ENCODE measurements around the gene KCNAB1. TPM values are rescaled to one million over a fixed set of nuclear protein-coding genes. Genes with fewer than 3 reads are reported as not detected.

The KCNAB1 gene
- total and polyA plus RNA-seq, 2 experiments from 2014 or later, result 0.80 to 1.4 TPM

DNA sequence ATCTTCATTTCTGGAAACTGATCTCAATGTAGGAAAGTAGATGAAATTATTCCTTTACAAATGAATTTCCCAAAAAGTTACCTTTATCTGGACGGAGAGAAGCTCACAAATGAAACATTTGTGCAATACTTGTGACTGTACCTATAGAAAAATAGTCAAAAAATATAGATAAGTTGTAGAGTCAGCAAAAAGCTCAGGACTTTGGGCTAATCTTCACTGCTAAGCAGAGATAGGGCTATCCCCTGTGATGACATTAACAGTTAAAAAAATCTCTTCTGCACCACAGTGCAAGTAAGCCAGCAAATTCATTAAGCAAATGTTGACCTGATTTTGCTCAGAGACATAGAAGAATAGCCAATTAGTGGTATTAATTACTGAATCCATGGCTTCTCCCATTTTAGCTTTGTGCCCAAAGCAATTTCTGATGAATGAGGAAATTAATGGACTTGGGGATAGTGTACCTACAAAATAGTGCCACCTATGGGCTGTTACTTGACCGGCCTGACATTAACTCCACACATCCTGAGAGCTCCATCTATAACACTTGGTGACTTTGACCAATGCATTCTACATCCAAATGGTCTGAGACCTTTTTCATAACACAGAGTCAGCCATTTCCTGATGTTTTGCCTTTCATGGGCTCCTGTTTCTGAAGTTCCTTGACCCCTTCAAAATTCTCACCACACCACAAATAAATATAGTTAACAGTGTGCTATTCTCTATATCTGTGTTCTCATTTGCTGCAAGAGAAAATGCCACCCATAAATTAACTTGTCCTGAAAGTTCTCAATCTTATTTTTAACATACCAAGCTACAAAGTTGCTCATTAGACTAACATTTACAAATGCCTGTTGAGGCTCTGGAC lies 329.6 kb downstream of the KCNAB1 start:
- Histone ChIP-seq H3K27me3 (no peaks in the 10 kb centered on the region), H4K20me1 (ENCODE audit: insufficient read depth, poor library complexity, severe bottlenecking) (no peaks in the 10 kb centered on the region), H3K36me3 (replicated peaks; ENCODE audit: insufficient read depth, low read depth) (no peaks in the 10 kb centered on the region), H3K27ac (no peak overlapping the region), H3K79me2 (no peaks in the 10 kb centered on the region), H2AFZ (no peak overlapping the region), H3K9me2 (replicated peaks; ENCODE audit: insufficient read depth) (no peaks in the 10 kb centered on the region), H3K4me2 (no peak overlapping the region), H3K4me3 (no peak overlapping the region), H3K9me3 (ENCODE audit: low read depth) (no peaks in the 10 kb centered on the region), H3K4me1 (ENCODE audit: insufficient read depth) (no peaks in the 10 kb centered on the region)
- DNase-seq (ENCODE audit: low spot score), result peak; percentile 55
- WGBS (ENCODE audit: low lambda C conversion rate, missing lambda C conversion rate), result 47% methylated on average over 2 of the region's 2 CpGs
- TF ChIP-seq EZH2 (IDR thresholded peaks at IDR 0.05; ENCODE audit: borderline replicate concordance) (no peak), EZH2phosphoT487 (IDR thresholded peaks at IDR 0.05; ENCODE audit: low read depth, severe bottlenecking, unreplicated experiment) (no peak)
- TF ChIP-seq, protein P1, sequence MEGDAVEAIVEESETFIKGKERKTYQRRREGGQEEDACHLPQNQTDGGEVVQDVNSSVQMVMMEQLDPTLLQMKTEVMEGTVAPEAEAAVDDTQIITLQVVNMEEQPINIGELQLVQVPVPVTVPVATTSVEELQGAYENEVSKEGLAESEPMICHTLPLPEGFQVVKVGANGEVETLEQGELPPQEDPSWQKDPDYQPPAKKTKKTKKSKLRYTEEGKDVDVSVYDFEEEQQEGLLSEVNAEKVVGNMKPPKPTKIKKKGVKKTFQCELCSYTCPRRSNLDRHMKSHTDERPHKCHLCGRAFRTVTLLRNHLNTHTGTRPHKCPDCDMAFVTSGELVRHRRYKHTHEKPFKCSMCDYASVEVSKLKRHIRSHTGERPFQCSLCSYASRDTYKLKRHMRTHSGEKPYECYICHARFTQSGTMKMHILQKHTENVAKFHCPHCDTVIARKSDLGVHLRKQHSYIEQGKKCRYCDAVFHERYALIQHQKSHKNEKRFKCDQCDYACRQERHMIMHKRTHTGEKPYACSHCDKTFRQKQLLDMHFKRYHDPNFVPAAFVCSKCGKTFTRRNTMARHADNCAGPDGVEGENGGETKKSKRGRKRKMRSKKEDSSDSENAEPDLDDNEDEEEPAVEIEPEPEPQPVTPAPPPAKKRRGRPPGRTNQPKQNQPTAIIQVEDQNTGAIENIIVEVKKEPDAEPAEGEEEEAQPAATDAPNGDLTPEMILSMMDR (IDR thresholded peaks at IDR 0.05; ENCODE audit: poor library complexity), result peak; percentile 51

DNA sequence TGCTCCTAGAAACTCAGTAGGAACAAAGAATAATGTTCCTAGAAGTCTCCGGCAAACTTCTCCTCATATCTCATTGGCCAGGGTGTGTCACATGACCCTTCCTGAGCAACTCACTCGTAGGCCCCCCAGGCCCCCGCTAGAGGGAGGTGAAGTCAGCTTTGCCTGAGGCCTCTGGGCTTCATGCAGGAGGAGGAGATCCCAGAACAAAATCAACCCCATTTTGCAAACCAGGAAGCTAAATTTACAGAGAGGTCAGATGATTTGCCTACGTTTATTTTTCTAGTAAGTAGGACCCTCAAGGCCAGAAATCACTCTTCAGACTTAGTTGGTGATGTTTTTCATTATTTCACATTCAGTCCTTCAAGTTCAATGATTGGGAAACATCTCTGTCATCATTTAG lies 335.5 kb downstream of the KCNAB1 start:
- Histone ChIP-seq H3K36me3 (replicated peaks; ENCODE audit: insufficient read depth, low read depth) (no peaks in the 10 kb centered on the region), H2AFZ (no peak overlapping the region), H3K9me3 (ENCODE audit: low read depth) (no peaks in the 10 kb centered on the region), H3K9me2 (replicated peaks; ENCODE audit: insufficient read depth) (no peaks in the 10 kb centered on the region), H3K27me3 (no peaks in the 10 kb centered on the region), H3K4me1 (ENCODE audit: insufficient read depth) (no peaks in the 10 kb centered on the region), H3K4me3 (no peak overlapping the region), H4K20me1 (ENCODE audit: insufficient read depth, poor library complexity, severe bottlenecking) (no peaks in the 10 kb centered on the region), H3K27ac (peak overlapping the region; percentile 69), H3K79me2 (no peaks in the 10 kb centered on the region), H3K4me2 (no peak overlapping the region)
- no peak for DNase-seq (ENCODE audit: low spot score)
- 75% methylated on average over 4 of the region's 4 CpGs for WGBS (ENCODE audit: low lambda C conversion rate, missing lambda C conversion rate)
- no peak for TF ChIP-seq EZH2 (IDR thresholded peaks at IDR 0.05; ENCODE audit: borderline replicate concordance)
- TF ChIP-seq, protein P1 (IDR thresholded peaks at IDR 0.05; ENCODE audit: poor library complexity), result no peak
- no peak for TF ChIP-seq EZH2phosphoT487 (IDR thresholded peaks at IDR 0.05; ENCODE audit: low read depth, severe bottlenecking, unreplicated experiment)

DNA sequence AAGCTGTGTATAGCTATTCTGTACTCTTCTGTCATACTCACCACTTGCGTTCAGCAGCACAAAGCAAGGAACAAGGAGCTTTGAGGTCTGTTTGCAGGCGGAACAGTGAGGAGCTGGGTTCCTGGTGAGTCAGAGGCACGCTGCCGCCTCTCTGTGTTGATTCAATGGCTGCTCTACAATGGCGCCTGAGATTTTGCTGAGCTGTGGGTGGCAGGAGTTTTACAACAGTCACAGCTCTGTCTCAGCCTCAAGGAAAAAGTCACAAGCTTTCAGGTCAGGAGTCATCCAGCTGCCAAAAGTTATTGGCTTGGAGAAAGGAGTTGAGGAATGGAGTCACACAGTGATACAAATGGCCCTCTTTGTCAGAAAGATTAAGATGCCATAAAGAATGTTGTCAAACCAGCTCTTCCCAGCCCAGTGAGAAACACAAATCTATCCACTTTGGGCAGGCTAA lies 336.4 kb downstream of the KCNAB1 start:
- Histone ChIP-seq H3K4me1 (ENCODE audit: insufficient read depth) (no peaks in the 10 kb centered on the region), H3K9me2 (replicated peaks; ENCODE audit: insufficient read depth) (no peaks in the 10 kb centered on the region), H3K36me3 (replicated peaks; ENCODE audit: insufficient read depth, low read depth) (no peaks in the 10 kb centered on the region), H3K27ac (peak overlapping the region; percentile 69), H3K27me3 (no peaks in the 10 kb centered on the region), H3K4me3 (no peak overlapping the region), H4K20me1 (ENCODE audit: insufficient read depth, poor library complexity, severe bottlenecking) (no peaks in the 10 kb centered on the region), H2AFZ (peak overlapping the region; percentile 20), H3K9me3 (ENCODE audit: low read depth) (no peaks in the 10 kb centered on the region), H3K79me2 (no peaks in the 10 kb centered on the region), H3K4me2 (peak overlapping the region; percentile 2)
- WGBS (ENCODE audit: low lambda C conversion rate, missing lambda C conversion rate), result 11% methylated on average over 5 of the region's 5 CpGs
- peak; percentile 83 for DNase-seq (ENCODE audit: low spot score)
- TF ChIP-seq, protein P1 (IDR thresholded peaks at IDR 0.05; ENCODE audit: poor library complexity), result no peak
- TF ChIP-seq EZH2phosphoT487 (IDR thresholded peaks at IDR 0.05; ENCODE audit: low read depth, severe bottlenecking, unreplicated experiment) (no peak), EZH2 (IDR thresholded peaks at IDR 0.05; ENCODE audit: borderline replicate concordance) (no peak)

Data from hepatocyte (in vitro differentiated cells).